GM12801 (cell line): Measurements from ENCODE around the gene CACNB2.

Source experiments
- TF ChIP-seq, protein P1 (sequence below): IDR thresholded peaks from one replicate; pipeline ENCODE4 v1.5.1; 2011; ENCODE audit warnings: control low read depth; ENCODE audit not compliant: insufficient read length; ENCODE audit errors: extremely low read depth

CACNB2 gene

DNA sequence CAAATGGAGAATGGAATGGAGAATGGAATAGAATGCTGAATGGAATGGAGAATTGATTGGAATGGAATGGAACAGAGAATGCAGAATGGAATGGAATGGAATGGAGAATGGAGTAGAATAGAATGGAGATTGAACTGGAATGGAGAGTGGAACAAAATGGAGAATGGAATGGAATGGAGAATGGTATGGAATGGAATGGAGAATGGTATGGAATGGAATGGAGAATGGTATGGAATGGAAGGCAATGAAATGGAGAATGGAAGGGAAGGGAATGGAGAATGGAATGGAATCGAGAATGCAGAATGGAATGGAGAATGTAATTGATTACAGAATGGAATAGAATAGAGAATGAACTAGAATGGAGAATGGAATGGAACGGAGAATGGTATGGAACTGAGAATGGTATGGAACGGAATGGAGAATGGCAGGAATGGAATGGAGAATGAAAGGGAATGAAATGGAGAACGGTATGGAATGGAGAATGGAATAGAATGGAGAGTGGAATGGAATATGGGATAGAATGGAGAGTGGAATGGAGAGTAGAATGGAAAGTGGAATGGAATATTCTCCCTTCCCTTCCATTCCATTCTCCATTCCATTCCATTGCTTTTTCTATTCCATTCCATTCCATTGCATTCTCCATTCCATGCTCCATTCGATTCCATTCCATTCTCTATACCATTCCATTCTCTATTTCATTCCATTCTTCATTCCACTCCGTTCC is 422.9 kb downstream of the CACNB2 start:
- TF ChIP-seq, protein P1, sequence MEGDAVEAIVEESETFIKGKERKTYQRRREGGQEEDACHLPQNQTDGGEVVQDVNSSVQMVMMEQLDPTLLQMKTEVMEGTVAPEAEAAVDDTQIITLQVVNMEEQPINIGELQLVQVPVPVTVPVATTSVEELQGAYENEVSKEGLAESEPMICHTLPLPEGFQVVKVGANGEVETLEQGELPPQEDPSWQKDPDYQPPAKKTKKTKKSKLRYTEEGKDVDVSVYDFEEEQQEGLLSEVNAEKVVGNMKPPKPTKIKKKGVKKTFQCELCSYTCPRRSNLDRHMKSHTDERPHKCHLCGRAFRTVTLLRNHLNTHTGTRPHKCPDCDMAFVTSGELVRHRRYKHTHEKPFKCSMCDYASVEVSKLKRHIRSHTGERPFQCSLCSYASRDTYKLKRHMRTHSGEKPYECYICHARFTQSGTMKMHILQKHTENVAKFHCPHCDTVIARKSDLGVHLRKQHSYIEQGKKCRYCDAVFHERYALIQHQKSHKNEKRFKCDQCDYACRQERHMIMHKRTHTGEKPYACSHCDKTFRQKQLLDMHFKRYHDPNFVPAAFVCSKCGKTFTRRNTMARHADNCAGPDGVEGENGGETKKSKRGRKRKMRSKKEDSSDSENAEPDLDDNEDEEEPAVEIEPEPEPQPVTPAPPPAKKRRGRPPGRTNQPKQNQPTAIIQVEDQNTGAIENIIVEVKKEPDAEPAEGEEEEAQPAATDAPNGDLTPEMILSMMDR: no peak

GRCh38 chr10:18565006-18565405 is 424.8 kb downstream of the CACNB2 start:
- TF ChIP-seq, protein P1: no peak

DNA sequence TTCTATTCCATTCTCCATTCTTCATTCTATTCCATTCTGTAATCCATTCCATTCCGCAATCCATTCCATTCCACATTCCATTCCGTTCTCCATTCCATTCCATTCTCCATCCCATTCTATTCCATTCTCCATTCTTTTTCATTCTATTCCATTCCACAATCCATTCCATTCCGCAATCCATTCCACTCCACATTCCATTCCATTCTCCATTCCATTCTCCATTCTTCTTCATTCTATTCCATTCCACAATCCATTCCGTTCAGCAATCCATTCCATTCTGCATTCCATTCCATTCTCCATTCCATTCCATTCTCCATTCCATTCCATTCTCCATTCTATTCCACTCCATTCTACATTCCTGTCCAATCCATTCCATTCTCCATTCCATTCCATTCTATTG is 426.0 kb downstream of the CACNB2 start:
- TF ChIP-seq, protein P1: no peak

- TF ChIP-seq, protein P1: no peak
These were observed 427.2 kb downstream of the CACNB2 start for GRCh38 chr10:18567343-18567856.

DNA sequence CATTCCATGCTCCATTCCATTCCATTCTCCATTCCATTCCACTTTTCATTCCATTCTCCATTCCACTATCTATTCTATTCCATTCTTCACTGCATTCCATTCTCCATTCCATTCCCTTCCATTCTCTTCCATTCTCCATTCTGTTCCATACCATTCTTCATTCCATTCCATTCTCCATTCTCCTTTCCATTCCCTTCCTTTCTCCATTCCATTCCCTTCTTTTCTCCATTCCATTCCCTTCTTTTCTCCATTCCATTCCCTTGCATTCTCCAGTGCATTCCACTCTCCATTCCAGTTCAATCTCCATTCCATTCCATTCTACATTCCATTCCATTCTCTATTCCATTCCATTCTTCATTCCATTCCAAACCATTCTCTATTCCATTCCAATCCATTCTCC is 430.9 kb downstream of the CACNB2 start:
- TF ChIP-seq, protein P1: no peak

DNA sequence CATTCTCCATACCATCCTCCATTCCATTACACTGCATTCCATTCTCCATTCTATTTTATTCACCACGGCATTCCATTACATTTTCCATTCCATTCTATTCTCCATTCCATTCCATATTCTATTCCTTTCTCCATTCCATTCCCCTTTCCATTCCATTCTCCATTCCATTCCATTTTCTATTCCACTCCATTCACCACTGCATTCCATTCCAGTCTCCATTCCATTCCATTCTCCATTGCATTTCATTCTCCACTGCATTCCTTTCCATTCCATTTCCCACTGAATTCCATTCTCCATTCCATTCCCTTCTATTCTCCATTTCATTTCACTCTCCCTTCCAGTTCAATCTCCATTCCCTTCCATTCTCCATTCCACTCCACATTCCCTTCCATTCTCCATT is 431.6 kb downstream of the CACNB2 start:
- TF ChIP-seq, protein P1: no peak

GRCh38 chr10:18572959-18573561 is 432.8 kb downstream of the CACNB2 start:
- TF ChIP-seq, protein P1: no peak
